GM23338 (cell line): ENCODE measurements around the gene DMRT2. TPM values are rescaled to one million over a fixed set of nuclear protein-coding genes. Genes with fewer than 3 reads are reported as not detected.

Source experiments
- ATAC-seq: fragments of 200-7000 bp; cut with Tn5 transposase; 3 replicates; pipeline ENCODE4 v1.9.1; 2020
- DNase-seq: peaks from one replicate; pipeline ENCODE4 v3.0.0-alpha.2; 2015; ENCODE audit warnings: low spot score
- H2AFZ ChIP-seq: fragments of 200-600 bp; sonication (generic); 2 replicates; pipeline ENCODE4 v1.8.0; 2016; ENCODE audit warnings: antibody characterized with exemption, mild to moderate bottlenecking, moderate library complexity
- H3F3A ChIP-seq: fragments of 200-600 bp; sonication (generic); replicated peaks from 2 replicates; pipeline ENCODE4 v1.8.0; 2017; ENCODE audit warnings: antibody characterized with exemption, mixed run types, low read depth
- H3K27ac ChIP-seq: fragments of 200-600 bp; sonication (generic); 2 replicates; pipeline ENCODE4 v1.6.1; 2016; ENCODE audit warnings: low read depth
- H3K27me3 ChIP-seq: fragments of 200-600 bp; sonication (generic); 2 replicates; pipeline ENCODE4 v1.8.0; 2016; ENCODE audit warnings: mild to moderate bottlenecking, mixed run types, moderate library complexity; ENCODE audit not compliant: insufficient read depth
- H3K36me3 ChIP-seq: fragments of 200-600 bp; sonication (generic); 2 replicates; pipeline ENCODE4 v1.8.0; 2016; ENCODE audit warnings: mild to moderate bottlenecking; ENCODE audit not compliant: insufficient read depth
- H3K4me1 ChIP-seq: fragments of 200-600 bp; sonication (generic); 2 replicates; pipeline ENCODE4 v1.8.0; 2016; ENCODE audit warnings: mild to moderate bottlenecking, moderate library complexity; ENCODE audit not compliant: insufficient read depth
- H3K4me2 ChIP-seq: fragments of 200-600 bp; sonication (generic); 2 replicates; pipeline ENCODE4 v1.7.1; 2017; ENCODE audit warnings: mixed run types
- H3K4me3 ChIP-seq: fragments of 200-600 bp; sonication (generic); 2 replicates; pipeline ENCODE4 v1.6.1; 2016; ENCODE audit warnings: mixed run types
- H3K79me2 ChIP-seq: fragments of 200-600 bp; sonication (generic); replicated peaks from 2 replicates; pipeline ENCODE4 v1.8.0; 2017; ENCODE audit warnings: mild to moderate bottlenecking; ENCODE audit not compliant: insufficient read depth
- H3K9me2 ChIP-seq: fragments of 200-600 bp; sonication (generic); 2 replicates; pipeline ENCODE4 v1.8.0; 2017; ENCODE audit not compliant: insufficient read depth
- H4K20me1 ChIP-seq: fragments of 200-600 bp; sonication (generic); replicated peaks from 2 replicates; pipeline ENCODE4 v1.8.0; 2017; ENCODE audit warnings: mild to moderate bottlenecking; ENCODE audit not compliant: insufficient read depth
- H3K27ac Mint-ChIP-seq: 2 replicates; pipeline ENCODE4 v1.8.0; 2020; ENCODE audit warnings: inconsistent platforms, mild to moderate bottlenecking, moderate library complexity, mixed read lengths
- H3K27me3 Mint-ChIP-seq: 3 replicates; pipeline ENCODE4 v1.8.0; 2022; ENCODE audit warnings: low read depth, mild to moderate bottlenecking, moderate library complexity, mixed read lengths, inconsistent platforms; ENCODE audit not compliant: insufficient read depth, poor library complexity
- H3K36me3 Mint-ChIP-seq: 3 replicates; pipeline ENCODE4 v1.8.0; 2021; ENCODE audit warnings: low read depth, mild to moderate bottlenecking, inconsistent platforms, moderate library complexity, mixed read lengths
- H3K4me1 Mint-ChIP-seq: 3 replicates; pipeline ENCODE4 v1.8.0; 2020; ENCODE audit warnings: mild to moderate bottlenecking, inconsistent platforms, mixed read lengths
- H3K4me3 Mint-ChIP-seq: 3 replicates; pipeline ENCODE4 v1.8.0; 2021; ENCODE audit warnings: moderate library complexity, mild to moderate bottlenecking, inconsistent platforms, mixed read lengths
- H3K9me3 Mint-ChIP-seq: 3 replicates; pipeline ENCODE4 v1.8.0; 2020; ENCODE audit warnings: moderate library complexity, mild to moderate bottlenecking, inconsistent platforms, mixed read lengths
- CREB1 ChIP-seq: fragments of 250-450 bp; sonication (Bioruptor Pico); IDR thresholded peaks from 2 replicates; pipeline ENCODE4 v1.5.0; 2020; ENCODE audit warnings: low read depth, mild to moderate bottlenecking, moderate library complexity
- EZH2 ChIP-seq: fragments of 200-600 bp; sonication (generic); IDR thresholded peaks from one replicate; pipeline ENCODE4 v1.8.0; 2017; ENCODE audit warnings: antibody characterized with exemption, mild to moderate bottlenecking, low read depth; ENCODE audit not compliant: unreplicated experiment
- EZH2phosphoT487 ChIP-seq: fragments of 200-600 bp; sonication (generic); IDR thresholded peaks from one replicate; pipeline ENCODE4 v1.8.1; 2018; ENCODE audit warnings: antibody characterized with exemption; ENCODE audit not compliant: unreplicated experiment
- JUNB ChIP-seq: IDR thresholded peaks from one replicate; pipeline ENCODE4 v1.6.1; 2016; ENCODE audit warnings: antibody characterized with exemption; ENCODE audit not compliant: unreplicated experiment
- NANOG ChIP-seq: IDR thresholded peaks from 2 replicates; pipeline ENCODE4 v1.6.1; 2016; ENCODE audit warnings: antibody characterized with exemption, borderline replicate concordance
- polyA plus RNA-seq: library from polyadenylated mRNA; unstranded; fragments of >200 nt; fragmentation: Nextera tagmentation; extraction: Ambion mirVana; gene quantifications from 2 replicates; pipeline ENCODE4 v1.2.1, GENCODE V29; 2016
- total RNA-seq: library from RNA; depleted of rRNA; stranded (reverse); fragments of >200 nt; shearing (Covaris generic); gene quantifications from 2 replicates; pipeline ENCODE4 v1.2.3, GENCODE V29; 2014
- TF ChIP-seq, protein P1 (sequence below): fragments of 250-450 bp; sonication (Bioruptor Pico); IDR thresholded peaks from 2 replicates; pipeline ENCODE4 v1.5.0; 2020; ENCODE audit warnings: mild to moderate bottlenecking, moderate library complexity
- TF ChIP-seq, protein P2 (sequence below): IDR thresholded peaks from one replicate; pipeline ENCODE4 v1.6.1; 2018; ENCODE audit warnings: antibody characterized with exemption; ENCODE audit not compliant: unreplicated experiment

DMRT2 gene
- total and polyA plus RNA-seq, 2 experiments from 2014 or later, result not detected

DNA sequence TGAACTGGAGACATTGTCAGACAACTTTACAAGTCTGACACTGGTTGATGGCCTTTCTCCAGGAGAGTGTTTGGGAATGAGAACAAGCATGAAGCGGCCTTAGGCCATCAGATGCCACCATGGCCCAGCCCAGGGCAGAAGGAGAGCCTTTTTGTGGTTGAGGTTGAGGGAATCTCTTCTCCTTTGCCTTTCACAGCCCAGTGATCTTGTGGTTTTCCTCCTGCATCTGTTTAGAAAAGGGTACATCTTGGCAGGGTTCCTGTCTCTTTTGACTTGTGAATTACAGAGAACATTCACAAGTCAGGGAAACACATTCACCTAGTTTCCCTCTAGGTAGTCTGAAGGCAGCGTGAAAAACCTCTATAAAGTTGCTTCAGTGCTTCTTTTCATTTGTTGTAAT is 27.5 kb downstream of the DMRT2 start:
- Histone ChIP-seq H3K4me1 (no peaks in the 10 kb centered on the region), H3K9me2 (no peaks in the 10 kb centered on the region), H3K27me3 (no peaks in the 10 kb centered on the region), H3K4me2 (no peak overlapping the region), H3K27ac (no peak overlapping the region), H2AFZ (no peak overlapping the region), H3K79me2 (no peaks in the 10 kb centered on the region), H4K20me1 (no peaks in the 10 kb centered on the region), H3F3A (no peaks in the 10 kb centered on the region), H3K4me3 (no peak overlapping the region), H3K36me3 (no peaks in the 10 kb centered on the region)
- Mint-ChIP-seq H3K4me3 (no peak overlapping the region), H3K27ac (no peak overlapping the region), H3K9me3 (no peaks in the 10 kb centered on the region), H3K27me3 (peaks cover 2% of the 10 kb centered on the region), H3K36me3 (no peaks in the 10 kb centered on the region), H3K4me1 (peaks cover 8% of the 10 kb centered on the region)
- TF ChIP-seq NANOG, result no peak
- TF ChIP-seq EZH2phosphoT487, result no peak
- no peak for TF ChIP-seq CREB1 (CRISPR knock-in tag)
- TF ChIP-seq EZH2, result no peak
- TF ChIP-seq, protein P1, sequence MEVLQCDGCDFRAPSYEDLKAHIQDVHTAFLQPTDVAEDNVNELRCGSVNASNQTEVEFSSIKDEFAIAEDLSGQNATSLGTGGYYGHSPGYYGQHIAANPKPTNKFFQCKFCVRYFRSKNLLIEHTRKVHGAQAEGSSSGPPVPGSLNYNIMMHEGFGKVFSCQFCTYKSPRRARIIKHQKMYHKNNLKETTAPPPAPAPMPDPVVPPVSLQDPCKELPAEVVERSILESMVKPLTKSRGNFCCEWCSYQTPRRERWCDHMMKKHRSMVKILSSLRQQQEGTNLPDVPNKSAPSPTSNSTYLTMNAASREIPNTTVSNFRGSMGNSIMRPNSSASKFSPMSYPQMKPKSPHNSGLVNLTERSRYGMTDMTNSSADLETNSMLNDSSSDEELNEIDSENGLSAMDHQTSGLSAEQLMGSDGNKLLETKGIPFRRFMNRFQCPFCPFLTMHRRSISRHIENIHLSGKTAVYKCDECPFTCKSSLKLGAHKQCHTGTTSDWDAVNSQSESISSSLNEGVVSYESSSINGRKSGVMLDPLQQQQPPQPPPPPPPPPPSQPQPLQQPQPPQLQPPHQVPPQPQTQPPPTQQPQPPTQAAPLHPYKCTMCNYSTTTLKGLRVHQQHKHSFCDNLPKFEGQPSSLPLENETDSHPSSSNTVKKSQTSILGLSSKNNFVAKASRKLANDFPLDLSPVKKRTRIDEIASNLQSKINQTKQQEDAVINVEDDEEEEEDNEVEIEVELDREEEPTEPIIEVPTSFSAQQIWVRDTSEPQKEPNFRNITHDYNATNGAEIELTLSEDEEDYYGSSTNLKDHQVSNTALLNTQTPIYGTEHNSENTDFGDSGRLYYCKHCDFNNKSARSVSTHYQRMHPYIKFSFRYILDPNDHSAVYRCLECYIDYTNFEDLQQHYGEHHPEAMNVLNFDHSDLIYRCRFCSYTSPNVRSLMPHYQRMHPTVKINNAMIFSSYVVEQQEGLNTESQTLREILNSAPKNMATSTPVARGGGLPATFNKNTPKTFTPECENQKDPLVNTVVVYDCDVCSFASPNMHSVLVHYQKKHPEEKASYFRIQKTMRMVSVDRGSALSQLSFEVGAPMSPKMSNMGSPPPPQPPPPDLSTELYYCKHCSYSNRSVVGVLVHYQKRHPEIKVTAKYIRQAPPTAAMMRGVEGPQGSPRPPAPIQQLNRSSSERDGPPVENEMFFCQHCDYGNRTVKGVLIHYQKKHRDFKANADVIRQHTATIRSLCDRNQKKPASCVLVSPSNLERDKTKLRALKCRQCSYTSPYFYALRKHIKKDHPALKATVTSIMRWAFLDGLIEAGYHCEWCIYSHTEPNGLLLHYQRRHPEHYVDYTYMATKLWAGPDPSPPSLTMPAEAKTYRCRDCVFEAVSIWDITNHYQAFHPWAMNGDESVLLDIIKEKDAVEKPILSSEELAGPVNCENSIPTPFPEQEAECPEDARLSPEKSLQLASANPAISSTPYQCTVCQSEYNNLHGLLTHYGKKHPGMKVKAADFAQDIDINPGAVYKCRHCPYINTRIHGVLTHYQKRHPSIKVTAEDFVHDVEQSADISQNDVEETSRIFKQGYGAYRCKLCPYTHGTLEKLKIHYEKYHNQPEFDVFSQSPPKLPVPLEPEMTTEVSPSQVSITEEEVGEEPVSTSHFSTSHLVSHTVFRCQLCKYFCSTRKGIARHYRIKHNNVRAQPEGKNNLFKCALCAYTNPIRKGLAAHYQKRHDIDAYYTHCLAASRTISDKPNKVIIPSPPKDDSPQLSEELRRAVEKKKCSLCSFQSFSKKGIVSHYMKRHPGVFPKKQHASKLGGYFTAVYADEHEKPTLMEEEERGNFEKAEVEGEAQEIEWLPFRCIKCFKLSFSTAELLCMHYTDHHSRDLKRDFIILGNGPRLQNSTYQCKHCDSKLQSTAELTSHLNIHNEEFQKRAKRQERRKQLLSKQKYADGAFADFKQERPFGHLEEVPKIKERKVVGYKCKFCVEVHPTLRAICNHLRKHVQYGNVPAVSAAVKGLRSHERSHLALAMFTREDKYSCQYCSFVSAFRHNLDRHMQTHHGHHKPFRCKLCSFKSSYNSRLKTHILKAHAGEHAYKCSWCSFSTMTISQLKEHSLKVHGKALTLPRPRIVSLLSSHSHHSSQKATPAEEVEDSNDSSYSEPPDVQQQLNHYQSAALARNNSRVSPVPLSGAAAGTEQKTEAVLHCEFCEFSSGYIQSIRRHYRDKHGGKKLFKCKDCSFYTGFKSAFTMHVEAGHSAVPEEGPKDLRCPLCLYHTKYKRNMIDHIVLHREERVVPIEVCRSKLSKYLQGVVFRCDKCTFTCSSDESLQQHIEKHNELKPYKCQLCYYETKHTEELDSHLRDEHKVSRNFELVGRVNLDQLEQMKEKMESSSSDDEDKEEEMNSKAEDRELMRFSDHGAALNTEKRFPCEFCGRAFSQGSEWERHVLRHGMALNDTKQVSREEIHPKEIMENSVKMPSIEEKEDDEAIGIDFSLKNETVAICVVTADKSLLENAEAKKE (CRISPR knock-in tag), result no peak
- ATAC-seq (no peak), DNase-seq (no peak)

DNA sequence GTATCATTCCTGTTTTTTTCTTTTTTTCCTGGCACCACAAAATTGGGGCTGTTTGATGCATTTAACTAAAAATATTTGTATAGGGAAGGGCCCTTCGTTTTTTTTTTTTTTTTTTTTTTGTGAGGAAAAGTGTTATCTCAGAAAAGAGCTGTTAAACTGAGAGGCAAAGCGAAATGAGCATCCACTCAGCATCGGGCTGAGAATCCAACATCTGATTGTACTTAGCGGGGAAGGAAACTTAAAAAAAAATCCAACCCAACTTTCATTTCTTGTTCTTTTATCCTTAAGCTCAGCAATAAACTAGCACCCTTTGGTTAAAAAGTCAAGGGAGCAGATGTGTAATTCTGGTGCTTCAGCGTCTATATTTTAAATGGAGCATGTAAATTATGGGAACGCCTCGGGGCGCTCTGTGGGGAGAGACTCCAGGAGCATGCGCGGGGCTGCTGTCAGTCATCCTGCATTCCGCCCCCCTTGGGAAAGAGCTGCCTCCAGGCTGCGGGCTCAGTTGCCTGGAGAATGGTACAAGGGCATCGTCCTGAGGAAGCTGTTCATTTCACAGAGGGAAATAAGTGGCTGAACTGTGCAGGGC is 33.3 kb downstream of the DMRT2 start:
- peak overlapping the region; percentile 46 for H3K4me3 ChIP-seq
- no peaks in the 10 kb centered on the region for H3K4me1 ChIP-seq
- no peaks in the 10 kb centered on the region for H3K36me3 ChIP-seq
- ATAC-seq (peak; percentile 99), DNase-seq (peak; percentile 72)
- Mint-ChIP-seq H3K27ac (no peak overlapping the region), H3K27me3 (peaks cover 4% of the 10 kb centered on the region), H3K36me3 (no peaks in the 10 kb centered on the region), H3K4me3 (peak overlapping the region; percentile 65; the same call in 2 of the 3 replicates), H3K4me1 (peaks cover 6% of the 10 kb centered on the region; the same call in 2 of the 3 replicates), H3K9me3 (no peaks in the 10 kb centered on the region)
- H3K27me3 ChIP-seq, result no peaks in the 10 kb centered on the region
- H3K4me2 ChIP-seq, result peak overlapping the region; percentile 69
- no peak overlapping the region for H3K27ac ChIP-seq
- H3K9me2 ChIP-seq, result no peaks in the 10 kb centered on the region
- no peaks in the 10 kb centered on the region for H3F3A ChIP-seq
- H2AFZ ChIP-seq, result peak overlapping the region; percentile 64; the same call in 1 of the 2 replicates
- H3K79me2 ChIP-seq, result no peaks in the 10 kb centered on the region
- no peaks in the 10 kb centered on the region for H4K20me1 ChIP-seq
- TF ChIP-seq JUNB, result no peak
- TF ChIP-seq, protein P2, sequence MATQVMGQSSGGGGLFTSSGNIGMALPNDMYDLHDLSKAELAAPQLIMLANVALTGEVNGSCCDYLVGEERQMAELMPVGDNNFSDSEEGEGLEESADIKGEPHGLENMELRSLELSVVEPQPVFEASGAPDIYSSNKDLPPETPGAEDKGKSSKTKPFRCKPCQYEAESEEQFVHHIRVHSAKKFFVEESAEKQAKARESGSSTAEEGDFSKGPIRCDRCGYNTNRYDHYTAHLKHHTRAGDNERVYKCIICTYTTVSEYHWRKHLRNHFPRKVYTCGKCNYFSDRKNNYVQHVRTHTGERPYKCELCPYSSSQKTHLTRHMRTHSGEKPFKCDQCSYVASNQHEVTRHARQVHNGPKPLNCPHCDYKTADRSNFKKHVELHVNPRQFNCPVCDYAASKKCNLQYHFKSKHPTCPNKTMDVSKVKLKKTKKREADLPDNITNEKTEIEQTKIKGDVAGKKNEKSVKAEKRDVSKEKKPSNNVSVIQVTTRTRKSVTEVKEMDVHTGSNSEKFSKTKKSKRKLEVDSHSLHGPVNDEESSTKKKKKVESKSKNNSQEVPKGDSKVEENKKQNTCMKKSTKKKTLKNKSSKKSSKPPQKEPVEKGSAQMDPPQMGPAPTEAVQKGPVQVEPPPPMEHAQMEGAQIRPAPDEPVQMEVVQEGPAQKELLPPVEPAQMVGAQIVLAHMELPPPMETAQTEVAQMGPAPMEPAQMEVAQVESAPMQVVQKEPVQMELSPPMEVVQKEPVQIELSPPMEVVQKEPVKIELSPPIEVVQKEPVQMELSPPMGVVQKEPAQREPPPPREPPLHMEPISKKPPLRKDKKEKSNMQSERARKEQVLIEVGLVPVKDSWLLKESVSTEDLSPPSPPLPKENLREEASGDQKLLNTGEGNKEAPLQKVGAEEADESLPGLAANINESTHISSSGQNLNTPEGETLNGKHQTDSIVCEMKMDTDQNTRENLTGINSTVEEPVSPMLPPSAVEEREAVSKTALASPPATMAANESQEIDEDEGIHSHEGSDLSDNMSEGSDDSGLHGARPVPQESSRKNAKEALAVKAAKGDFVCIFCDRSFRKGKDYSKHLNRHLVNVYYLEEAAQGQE, result no peak
